Gastroesophageal sphincter (tissue), 4 donors: ENCODE data around the gene ZC3H8. TPM values are rescaled to one million over a fixed set of nuclear protein-coding genes. Genes with fewer than 3 reads are reported as not detected.

Experiments used
- ATAC-seq: fragments of 150-250 bp; one replicate; pipeline ENCODE4 v1.9.1; 2016; ENCODE audit warnings: mild to moderate bottlenecking, moderate library complexity
- H3K27ac ChIP-seq, 4 donors: fragments of 200-600 bp; sonication (generic) in 3 of 4; 1 replicate in 3 of 4; 2 replicates in 1 of 4; pipeline ENCODE4 v1.5.1; 2016 to 2019
- H3K27me3 ChIP-seq: fragments of 200-600 bp; sonication (generic); one replicate; pipeline ENCODE4 v1.5.1; 2019
- H3K36me3 ChIP-seq, 2 donors: fragments of 200-600 bp; sonication (generic); one replicate each; pipeline ENCODE4 v1.5.1; 2019; ENCODE audit warnings: control low read depth in 1 of 2
- H3K4me1 ChIP-seq, 3 donors: fragments of 200-600 bp; sonication (generic); 1 replicate in 2 of 3; 2 replicates in 1 of 3; pipeline ENCODE4 v1.5.1; 2016 to 2019; ENCODE audit warnings: control low read depth in 2 of 3
- H3K4me3 ChIP-seq, 2 donors: fragments of 200-600 bp; sonication (generic); one replicate each; pipeline ENCODE4 v1.5.1; 2019; ENCODE audit warnings: mild to moderate bottlenecking in 1 of 2, moderate library complexity in 1 of 2
- H3K9me3 ChIP-seq, 3 donors: fragments of 200-600 bp; sonication (generic); one replicate each; pipeline ENCODE4 v1.5.1; 2017 to 2019; ENCODE audit warnings: control low read depth in 2 of 3
- CTCF ChIP-seq, 4 experiments: fragments of 200-600 bp in 2 of 4; fragments of 450-650 bp in 2 of 4; sonication (generic) in 1 of 4; IDR thresholded peaks; one replicate each; pipeline ENCODE4 v1.5.1; 2017 to 2019; ENCODE audit warnings: antibody characterized with exemption in 4 of 4, mild to moderate bottlenecking in 2 of 4, moderate library complexity in 2 of 4
- EP300 ChIP-seq: sonication (generic); formaldehyde crosslinking; IDR thresholded peaks from one replicate; pipeline ENCODE4 v1.6.1; 2017; ENCODE audit warnings: antibody characterized with exemption, mild to moderate bottlenecking
- POLR2A ChIP-seq, 2 donors: fragments of 450-650 bp; IDR thresholded peaks; one replicate each; pipeline ENCODE4 v1.6.1; 2017; ENCODE audit warnings: antibody characterized with exemption in 2 of 2, mild to moderate bottlenecking in 2 of 2, moderate library complexity in 1 of 2
- POLR2AphosphoS5 ChIP-seq: sonication (generic); formaldehyde crosslinking; IDR thresholded peaks from one replicate; pipeline ENCODE4 v1.6.1; 2017; ENCODE audit warnings: antibody characterized with exemption
- WGBS, 2 donors: methylation state at CpG; one replicate each; pipeline ENCODE4 v1.1.5; 2018; ENCODE audit warnings: low coverage in 1 of 2; 5-methylcytosine and 5-hydroxymethylcytosine counted together
- total RNA-seq, 4 donors: library from RNA; depleted of rRNA; stranded (reverse); fragments of >200 nt; gene quantifications; one replicate each; pipeline ENCODE4 v1.1.0, GENCODE V29; 2016

ZC3H8 gene
- total RNA-seq, 4 donors from 2014 or later: 3.4 to 14.3 (median 8.5) TPM

GRCh38 chr2:112296407-112296806 is 41.6 kb upstream of the ZC3H8 start:
- peaks cover 0 to 16% (median 0%) of the 10 kb centered on the region in 3 donors for H3K4me1 ChIP-seq
- H3K4me3 ChIP-seq: no peak overlapping the region
- H3K27ac ChIP-seq: no peak overlapping the region
- peaks cover 0 to 12% of the 10 kb centered on the region in 2 donors for H3K36me3 ChIP-seq
- ATAC-seq: no peak
- WGBS, 2 donors: 50 to 64% methylated on average over 2 of the region's 2 CpGs
- TF ChIP-seq CTCF (IDR thresholded peaks at IDR 0.05): no peak
- TF ChIP-seq POLR2A (IDR thresholded peaks at IDR 0.05): no peak
- no peak for TF ChIP-seq POLR2AphosphoS5
- TF ChIP-seq EP300: no peak
- no peaks in the 10 kb centered on the region for H3K27me3 ChIP-seq
- H3K9me3 ChIP-seq: no peaks in the 10 kb centered on the region

GRCh38 chr2:112295407-112296078 is 40.7 kb upstream of the ZC3H8 start:
- WGBS, 2 donors: 60 to 71% methylated on average over 4 to 5 of the region's 5 CpGs
- H3K27ac ChIP-seq: no peak overlapping the region
- no peak overlapping the region for H3K4me3 ChIP-seq
- peaks cover 0 to 16% (median 0%) of the 10 kb centered on the region in 3 donors for H3K4me1 ChIP-seq
- H3K9me3 ChIP-seq: no peaks in the 10 kb centered on the region
- no peaks in the 10 kb centered on the region for H3K27me3 ChIP-seq
- no peak for ATAC-seq
- TF ChIP-seq CTCF (IDR thresholded peaks at IDR 0.05): no peak
- no peak for TF ChIP-seq POLR2A (IDR thresholded peaks at IDR 0.05)
- no peak for TF ChIP-seq EP300
- TF ChIP-seq POLR2AphosphoS5: no peak
- peaks cover 0 to 5% of the 10 kb centered on the region in 2 donors for H3K36me3 ChIP-seq

DNA sequence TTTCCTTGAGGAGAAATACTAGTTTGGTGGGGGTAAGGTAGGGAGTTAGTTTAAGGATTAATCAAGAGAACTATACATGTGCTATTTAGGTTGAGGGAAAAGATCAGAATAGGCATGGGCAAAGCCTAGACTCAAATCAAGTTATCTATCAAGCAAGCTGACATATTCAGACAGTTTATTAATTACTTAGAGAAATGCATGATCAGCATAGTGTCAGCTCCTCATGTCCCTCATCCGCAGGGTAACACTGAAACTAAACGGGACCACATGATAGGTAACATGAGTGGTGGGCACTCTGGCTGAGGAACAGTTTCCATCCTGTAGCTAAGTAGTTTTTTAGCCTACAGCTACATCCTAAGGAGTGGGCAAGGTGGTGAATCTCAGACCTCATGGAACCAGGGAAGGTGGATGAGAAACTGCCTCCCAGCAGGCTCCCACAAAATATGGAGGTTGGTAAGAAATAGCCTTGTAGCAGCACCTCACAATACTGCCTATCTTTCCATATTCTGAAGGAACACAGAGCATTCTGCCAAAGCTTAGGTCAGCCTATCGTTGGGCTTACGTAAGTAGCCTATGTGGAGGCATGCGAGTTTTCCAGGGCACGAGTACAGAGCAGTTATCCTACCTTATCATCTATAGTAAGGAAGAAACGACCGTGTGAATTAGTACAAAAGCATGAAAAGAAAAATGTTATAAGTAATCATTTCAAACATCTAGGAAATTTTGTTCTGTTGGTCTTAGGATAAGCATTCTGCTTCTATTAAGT is 39.0 kb upstream of the ZC3H8 start:
- Histone ChIP-seq H3K4me1 (peaks cover 0 to 16% (median 0%) of the 10 kb centered on the region in 3 donors), H3K27ac (no peak overlapping the region), H3K36me3 (no peaks in the 10 kb centered on the region), H3K27me3 (no peaks in the 10 kb centered on the region), H3K4me3 (no peak overlapping the region), H3K9me3 (no peaks in the 10 kb centered on the region)
- ATAC-seq: no peak
- TF ChIP-seq EP300 (no peak), POLR2AphosphoS5 (no peak), POLR2A (IDR thresholded peaks at IDR 0.05) (no peak), CTCF (IDR thresholded peaks at IDR 0.05) (no peak)
- 80 to 85% methylated on average over 4 to 7 of the region's 8 CpGs for WGBS, 2 donors

DNA sequence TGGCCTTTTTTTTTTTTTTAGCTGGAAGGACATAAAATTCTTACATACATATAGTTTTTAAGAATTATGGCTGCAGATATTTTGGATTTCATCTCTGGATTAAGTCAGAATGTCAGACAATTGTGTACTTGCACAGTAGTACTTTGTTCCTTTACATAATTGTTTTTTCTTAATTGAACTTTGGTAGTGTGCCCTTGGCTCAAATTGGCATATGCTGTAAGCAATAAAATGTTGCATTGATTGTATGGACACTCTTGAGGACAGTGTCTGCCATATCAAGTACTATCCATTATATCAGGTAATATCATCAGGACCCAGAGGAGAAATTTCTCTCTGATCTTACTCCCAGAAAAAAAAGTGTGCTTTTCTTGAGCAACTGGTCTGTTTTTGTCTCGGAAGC is 35.8 kb upstream of the ZC3H8 start:
- ATAC-seq: no peak
- H3K27me3 ChIP-seq: no peaks in the 10 kb centered on the region
- peaks cover 0 to 9% (median 0%) of the 10 kb centered on the region in 3 donors for H3K4me1 ChIP-seq
- no peak for TF ChIP-seq POLR2AphosphoS5
- no peak for TF ChIP-seq POLR2A (IDR thresholded peaks at IDR 0.05)
- TF ChIP-seq EP300: no peak
- no peak for TF ChIP-seq CTCF (IDR thresholded peaks at IDR 0.05)
- no peaks in the 10 kb centered on the region for H3K9me3 ChIP-seq
- H3K4me3 ChIP-seq: no peak overlapping the region
- no peak overlapping the region for H3K27ac ChIP-seq
- H3K36me3 ChIP-seq: no peaks in the 10 kb centered on the region
- 53 to 90% methylated on average over 1 of the region's 1 CpG for WGBS, 2 donors
